Erythroblast (primary cell): ENCODE measurements around the gene PDGFC.

Source experiments
- GATA1 ChIP-seq: IDR thresholded peaks from 2 replicates; pipeline ENCODE4 v1.6.1; 2011; ENCODE audit warnings: low read depth, mild to moderate bottlenecking, control low read depth, low read length, moderate library complexity
- POLR2A ChIP-seq: IDR thresholded peaks from 2 replicates; pipeline ENCODE4 v1.6.1; 2011; ENCODE audit warnings: mild to moderate bottlenecking, low read length

GRCh38 chr4:156977435-156978160 is 6.0 kb upstream of the PDGFC start:
- TF ChIP-seq POLR2A (no peak), GATA1 (no peak)
